Type B pancreatic cell (in vitro differentiated cells): ENCODE results near the gene CBR4. TPM values are rescaled to one million over a fixed set of nuclear protein-coding genes. Genes with fewer than 3 reads are reported as not detected.

Experiments used
- DNase-seq: peaks from one replicate; pipeline ENCODE4 v3.0.0; 2021; ENCODE audit warnings: mixed read lengths; ENCODE audit not compliant: unreplicated experiment; ENCODE audit errors: extremely low spot score
- H3K27ac Mint-ChIP-seq: 2 replicates; pipeline ENCODE4 v1.8.0; 2021; ENCODE audit warnings: mild to moderate bottlenecking, mixed read lengths
- H3K27me3 Mint-ChIP-seq: 2 replicates; pipeline ENCODE4 v1.8.0; 2021; ENCODE audit warnings: mixed read lengths
- H3K36me3 Mint-ChIP-seq: 2 replicates; pipeline ENCODE4 v1.8.0; 2021; ENCODE audit warnings: mixed read lengths
- H3K4me1 Mint-ChIP-seq: one replicate; pipeline ENCODE4 v1.8.0; 2021; ENCODE audit warnings: mixed read lengths; ENCODE audit not compliant: unreplicated experiment
- H3K4me3 Mint-ChIP-seq: 2 replicates; pipeline ENCODE4 v1.8.0; 2021; ENCODE audit warnings: mild to moderate bottlenecking, mixed read lengths
- H3K9me3 Mint-ChIP-seq: 2 replicates; pipeline ENCODE4 v1.8.0; 2021; ENCODE audit warnings: mixed read lengths
- total RNA-seq: library from RNA; stranded (reverse); gene quantifications from 2 replicates; pipeline ENCODE4 v1.2.1, GENCODE V29; 2021; ENCODE audit warnings: low replicate concordance
- TF ChIP-seq, protein P1 (sequence below): fragments of 200-600 bp; sonication (generic); conservative IDR thresholded peaks from 2 replicates; pipeline ENCODE4 v1.5.0; 2021; ENCODE audit warnings: antibody characterized with exemption, mild to moderate bottlenecking

The CBR4 gene
- total RNA-seq, 1 donor from 2014 or later: 42.6 TPM

GRCh38 chr4:169045862-169046584, 36.0 kb upstream of the CBR4 start:
- no peaks in the 10 kb centered on the region for H3K36me3 Mint-ChIP-seq

GRCh38 chr4:169044714-169045447, 34.8 kb upstream of the CBR4 start:
- Mint-ChIP-seq H3K27ac (no peak overlapping the region), H3K4me3 (no peak overlapping the region), H3K4me1 (peaks cover 9% of the 10 kb centered on the region), H3K36me3 (no peaks in the 10 kb centered on the region), H3K27me3 (no peaks in the 10 kb centered on the region), H3K9me3 (no peaks in the 10 kb centered on the region)
- TF ChIP-seq, protein P1, sequence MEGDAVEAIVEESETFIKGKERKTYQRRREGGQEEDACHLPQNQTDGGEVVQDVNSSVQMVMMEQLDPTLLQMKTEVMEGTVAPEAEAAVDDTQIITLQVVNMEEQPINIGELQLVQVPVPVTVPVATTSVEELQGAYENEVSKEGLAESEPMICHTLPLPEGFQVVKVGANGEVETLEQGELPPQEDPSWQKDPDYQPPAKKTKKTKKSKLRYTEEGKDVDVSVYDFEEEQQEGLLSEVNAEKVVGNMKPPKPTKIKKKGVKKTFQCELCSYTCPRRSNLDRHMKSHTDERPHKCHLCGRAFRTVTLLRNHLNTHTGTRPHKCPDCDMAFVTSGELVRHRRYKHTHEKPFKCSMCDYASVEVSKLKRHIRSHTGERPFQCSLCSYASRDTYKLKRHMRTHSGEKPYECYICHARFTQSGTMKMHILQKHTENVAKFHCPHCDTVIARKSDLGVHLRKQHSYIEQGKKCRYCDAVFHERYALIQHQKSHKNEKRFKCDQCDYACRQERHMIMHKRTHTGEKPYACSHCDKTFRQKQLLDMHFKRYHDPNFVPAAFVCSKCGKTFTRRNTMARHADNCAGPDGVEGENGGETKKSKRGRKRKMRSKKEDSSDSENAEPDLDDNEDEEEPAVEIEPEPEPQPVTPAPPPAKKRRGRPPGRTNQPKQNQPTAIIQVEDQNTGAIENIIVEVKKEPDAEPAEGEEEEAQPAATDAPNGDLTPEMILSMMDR: no peak
- no peak for DNase-seq

More at GRCh38 chr4:169045862-169046584, 36.0 kb upstream of the CBR4 start:
- TF ChIP-seq, protein P1: no peak
- no peaks in the 10 kb centered on the region for H3K27me3 Mint-ChIP-seq
- H3K9me3 Mint-ChIP-seq: no peaks in the 10 kb centered on the region
- H3K27ac Mint-ChIP-seq: no peak overlapping the region
- H3K4me3 Mint-ChIP-seq: no peak overlapping the region
- DNase-seq: no peak
- peaks cover 20% of the 10 kb centered on the region for H3K4me1 Mint-ChIP-seq

- no peak overlapping the region for H3K27ac Mint-ChIP-seq
- H3K9me3 Mint-ChIP-seq: no peaks in the 10 kb centered on the region
- H3K36me3 Mint-ChIP-seq: no peaks in the 10 kb centered on the region
- no peak for DNase-seq
- TF ChIP-seq, protein P1: no peak
- H3K4me3 Mint-ChIP-seq: no peak overlapping the region
- H3K27me3 Mint-ChIP-seq: no peaks in the 10 kb centered on the region
- H3K4me1 Mint-ChIP-seq: peaks cover 21% of the 10 kb centered on the region
Observed at GRCh38 chr4:169042608-169043007, 32.6 kb upstream of the CBR4 start.

- TF ChIP-seq, protein P1: no peak
- DNase-seq: no peak
- H3K27me3 Mint-ChIP-seq: no peaks in the 10 kb centered on the region
- no peak overlapping the region for H3K4me3 Mint-ChIP-seq
- no peaks in the 10 kb centered on the region for H3K36me3 Mint-ChIP-seq
- H3K27ac Mint-ChIP-seq: no peak overlapping the region
- peaks cover 29% of the 10 kb centered on the region for H3K4me1 Mint-ChIP-seq
- no peaks in the 10 kb centered on the region for H3K9me3 Mint-ChIP-seq
Observed at GRCh38 chr4:169040559-169041261, 30.7 kb upstream of the CBR4 start.

GRCh38 chr4:169039251-169039954, 29.3 kb upstream of the CBR4 start:
- Mint-ChIP-seq H3K9me3 (no peaks in the 10 kb centered on the region), H3K4me3 (no peak overlapping the region), H3K4me1 (peaks cover 29% of the 10 kb centered on the region), H3K27me3 (no peaks in the 10 kb centered on the region), H3K36me3 (no peaks in the 10 kb centered on the region), H3K27ac (no peak overlapping the region)
- DNase-seq: no peak
- TF ChIP-seq, protein P1: no peak
